Effector CD8-positive, alpha-beta T cell (primary cell): ENCODE results near the gene ANKRD28.

Experiments
- DNase-seq: peaks from one replicate; lab custom pipeline; 2025; lab: John Stamatoyannopoulos, UW

Gene ANKRD28

DNA sequence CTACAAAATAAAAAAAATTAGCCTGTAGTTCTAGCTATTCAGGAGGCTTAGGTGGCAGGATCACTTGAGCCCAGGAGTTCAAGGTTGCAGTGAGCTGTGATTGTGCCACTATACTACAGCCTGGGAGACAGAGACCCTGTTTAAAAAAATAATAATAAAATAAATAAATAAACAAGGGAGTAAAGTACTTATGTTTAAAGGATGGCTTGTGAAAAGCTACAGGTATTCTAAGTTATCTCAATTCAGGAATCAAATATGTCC is 74.2 kb downstream of the ANKRD28 start:
- DNase-seq, result no peak

GRCh38 chr3:15722877-15723623 is 74.7 kb downstream of the ANKRD28 start:
- DNase-seq, result no peak

GRCh38 chr3:15716178-15716577 is 81.6 kb downstream of the ANKRD28 start:
- no peak for DNase-seq

DNA sequence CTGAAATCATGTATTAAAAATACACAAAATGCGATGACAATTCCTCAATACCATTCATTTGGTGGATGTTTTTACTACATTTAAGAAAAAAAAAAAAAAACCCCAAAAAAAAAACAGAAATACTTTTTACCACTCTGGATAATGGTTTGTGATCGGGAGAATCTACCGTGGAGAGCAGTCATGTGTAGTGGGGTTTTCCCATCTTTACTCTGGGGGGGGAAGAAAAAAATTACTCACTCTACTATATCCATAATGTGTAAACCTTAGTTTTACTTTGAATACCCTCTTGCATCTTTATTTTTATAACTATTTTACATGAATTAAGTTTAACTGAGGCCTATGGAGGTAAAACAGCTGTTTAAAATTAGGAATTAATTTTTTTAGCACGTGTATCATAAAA is 83.3 kb downstream of the ANKRD28 start:
- DNase-seq, result no peak

DNA sequence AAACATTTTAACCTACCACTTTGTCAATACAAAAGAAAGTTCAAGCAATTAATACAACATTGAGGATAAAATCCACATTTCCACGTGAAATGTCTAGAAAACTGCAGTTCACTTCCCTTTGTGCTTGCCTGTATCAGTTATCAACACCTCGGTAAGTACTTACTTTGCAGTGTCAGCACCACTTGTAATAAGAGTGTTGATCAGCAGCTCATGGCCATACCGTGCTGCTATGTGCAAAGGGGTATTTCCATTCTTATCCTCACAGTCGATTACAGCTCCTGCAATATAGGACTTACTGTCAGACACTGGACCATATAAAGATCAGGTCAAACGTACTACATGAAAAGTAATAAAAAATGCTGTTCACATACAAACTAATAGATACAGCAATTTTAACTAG is 84.4 kb downstream of the ANKRD28 start:
- DNase-seq, result no peak

GRCh38 chr3:15711281-15711680 is 86.5 kb downstream of the ANKRD28 start:
- DNase-seq, result no peak

DNA sequence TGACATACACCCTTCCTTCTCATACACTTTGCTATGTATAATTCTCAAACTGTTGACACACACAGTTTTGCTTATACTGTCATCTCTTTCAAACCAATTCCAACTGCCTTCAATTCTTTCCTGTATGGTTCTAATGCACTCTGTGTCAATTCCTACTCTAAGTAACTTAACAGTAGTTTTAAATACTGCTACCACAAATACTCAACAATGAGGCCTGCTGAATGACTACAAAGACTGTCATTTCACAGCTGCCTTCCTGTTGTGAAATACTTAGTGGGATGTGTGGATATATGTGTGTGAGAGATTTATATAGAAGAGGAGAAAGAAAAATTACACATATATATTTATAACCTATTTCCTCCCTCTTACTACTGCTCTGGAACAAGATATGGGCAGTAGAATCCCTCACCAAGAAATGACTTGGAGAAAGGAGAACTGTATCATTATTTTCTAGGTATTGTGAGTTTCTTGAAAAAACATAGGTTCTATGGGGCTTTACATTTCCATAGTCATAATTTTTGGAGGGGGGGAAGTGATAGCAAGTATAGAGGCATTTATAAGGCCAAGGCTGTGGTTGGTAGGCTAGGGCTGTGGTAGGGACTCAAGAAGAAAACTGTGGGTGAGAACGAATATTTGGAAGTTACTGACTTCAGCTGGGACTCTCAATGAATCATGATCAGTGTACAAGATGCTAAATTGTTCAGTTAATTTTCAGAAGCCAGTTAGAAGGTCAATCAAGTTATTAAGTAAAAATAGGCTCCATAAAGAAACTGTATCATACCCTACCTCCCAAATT is 88.7 kb downstream of the ANKRD28 start:
- no peak for DNase-seq

DNA sequence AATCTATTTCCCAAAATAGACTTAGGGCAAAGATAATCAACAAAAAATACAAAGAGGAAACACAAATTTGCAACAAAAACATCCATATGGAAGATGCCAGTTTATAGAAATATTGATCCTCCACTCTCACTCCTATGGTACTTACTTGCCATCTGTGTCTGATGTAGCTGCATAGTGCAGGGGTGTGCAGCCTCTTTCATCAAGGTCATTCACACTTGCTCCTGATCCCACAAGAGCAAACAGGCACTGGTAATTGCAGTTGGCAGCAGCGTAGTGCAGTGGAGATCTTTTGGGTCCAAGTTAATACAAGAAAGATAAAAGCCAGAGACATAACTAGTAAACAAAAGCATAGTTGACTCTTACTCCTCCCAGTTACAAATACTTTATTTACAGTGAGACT is 90.0 kb downstream of the ANKRD28 start:
- DNase-seq, result no peak

DNA sequence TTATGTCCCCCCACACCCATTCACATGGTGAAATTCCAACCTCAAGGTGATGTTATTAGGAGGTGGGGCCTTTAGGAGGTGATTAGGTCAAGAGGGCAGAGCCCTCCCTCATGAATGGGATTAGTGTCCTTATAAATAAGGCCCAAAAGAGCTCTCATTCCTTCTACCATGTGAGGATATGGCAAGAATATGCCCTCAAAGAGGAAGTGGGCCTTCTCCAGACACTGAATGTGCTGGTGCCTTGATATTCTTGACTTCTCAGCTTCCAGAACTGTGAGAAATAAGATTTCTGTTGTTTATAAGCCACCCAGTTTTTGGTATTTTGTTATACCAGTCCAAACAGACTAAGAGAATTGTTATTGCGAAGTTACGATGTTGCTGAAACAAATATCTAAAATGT is 94.4 kb downstream of the ANKRD28 start:
- no peak for DNase-seq

GRCh38 chr3:15694628-15695027 is 103.2 kb downstream of the ANKRD28 start:
- no peak for DNase-seq

DNA sequence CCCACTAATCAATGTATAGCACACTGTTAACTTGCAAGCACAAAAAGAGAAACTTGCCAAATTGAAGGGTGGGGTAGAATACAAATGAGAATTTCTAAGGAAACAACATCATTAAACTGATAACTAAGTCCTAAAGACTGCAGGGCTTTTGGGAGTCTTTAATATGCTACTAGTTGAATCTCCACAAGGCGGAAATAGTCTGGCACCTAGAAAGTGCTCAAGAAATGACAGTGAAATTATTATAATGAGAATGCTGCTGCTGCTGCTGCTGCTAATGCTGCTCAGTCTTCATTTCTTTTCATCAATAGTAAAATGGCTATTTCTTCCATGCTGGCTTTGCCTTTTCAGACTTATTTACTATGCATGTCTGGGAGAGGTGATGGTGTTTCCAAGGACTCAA is 104.4 kb downstream of the ANKRD28 start:
- no peak for DNase-seq

DNA sequence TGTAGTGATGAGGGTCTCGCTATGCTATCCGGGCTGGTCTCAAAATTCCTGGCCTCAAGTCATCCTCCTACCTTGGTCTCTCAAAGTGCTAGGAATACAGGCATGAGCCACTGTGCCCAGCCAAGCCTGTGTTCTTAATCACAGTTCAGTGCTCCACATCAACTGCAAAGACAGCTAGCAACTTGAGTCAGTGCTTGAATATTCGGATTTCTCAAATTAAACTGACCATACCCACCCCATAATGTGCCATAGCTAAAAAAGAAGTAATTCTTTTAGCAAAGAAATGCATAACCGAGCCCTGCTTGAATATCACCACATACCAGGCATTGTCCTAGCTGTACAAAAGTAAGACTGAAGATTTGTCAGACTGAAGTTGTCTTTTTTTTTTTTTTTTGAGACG is 107.0 kb downstream of the ANKRD28 start:
- DNase-seq, result no peak

DNA sequence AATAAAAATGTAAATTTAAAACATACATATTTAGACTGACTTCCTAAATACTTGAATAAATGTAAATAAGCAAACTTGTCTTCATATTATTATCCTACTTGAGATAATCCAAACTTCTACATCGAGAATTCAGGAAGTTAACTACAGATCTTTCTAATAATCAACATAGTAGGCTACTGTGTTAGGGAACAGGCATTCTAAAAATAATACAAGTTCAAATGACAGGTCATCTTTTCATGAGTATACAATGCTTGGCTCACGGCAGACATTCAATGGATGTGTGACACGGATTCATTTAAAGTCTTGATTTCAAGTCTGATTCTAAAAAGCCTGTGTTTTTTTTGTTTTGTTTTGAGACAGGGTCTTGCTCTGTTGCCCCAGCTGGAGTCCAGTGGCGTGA is 107.5 kb downstream of the ANKRD28 start:
- no peak for DNase-seq

- DNase-seq, result no peak
These were observed 111.9 kb downstream of the ANKRD28 start for GRCh38 chr3:15685927-15686326.

- no peak for DNase-seq
These were observed 114.5 kb downstream of the ANKRD28 start for GRCh38 chr3:15683253-15683652.

DNA sequence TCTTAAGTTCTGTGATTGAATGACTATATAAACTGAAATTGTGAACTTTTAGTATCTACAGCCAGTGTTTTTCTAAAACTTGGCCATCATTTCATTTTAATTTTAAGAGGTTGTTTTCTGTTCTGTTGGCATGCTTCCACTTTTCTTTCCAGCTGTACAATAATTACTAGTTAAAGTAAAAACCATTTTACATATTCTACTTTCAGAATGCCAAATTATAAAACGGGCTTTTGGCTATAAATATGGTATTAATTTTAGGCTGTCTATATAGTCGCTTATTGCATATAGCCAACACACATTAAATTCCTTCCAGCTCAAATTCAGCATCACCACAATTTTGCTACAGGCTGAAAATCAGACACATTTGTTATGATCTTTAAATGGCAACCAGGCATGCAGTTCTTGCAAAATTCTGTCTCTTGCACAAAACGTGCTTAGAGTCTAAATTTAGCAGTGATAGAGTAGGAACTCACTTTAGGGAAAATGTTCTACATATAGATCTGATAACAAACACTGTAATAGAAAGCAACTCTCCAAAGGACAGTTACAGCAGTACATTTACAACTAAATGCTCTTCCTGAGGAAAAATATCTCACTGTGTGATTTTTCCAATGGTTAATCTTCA is 115.1 kb downstream of the ANKRD28 start:
- no peak for DNase-seq

DNA sequence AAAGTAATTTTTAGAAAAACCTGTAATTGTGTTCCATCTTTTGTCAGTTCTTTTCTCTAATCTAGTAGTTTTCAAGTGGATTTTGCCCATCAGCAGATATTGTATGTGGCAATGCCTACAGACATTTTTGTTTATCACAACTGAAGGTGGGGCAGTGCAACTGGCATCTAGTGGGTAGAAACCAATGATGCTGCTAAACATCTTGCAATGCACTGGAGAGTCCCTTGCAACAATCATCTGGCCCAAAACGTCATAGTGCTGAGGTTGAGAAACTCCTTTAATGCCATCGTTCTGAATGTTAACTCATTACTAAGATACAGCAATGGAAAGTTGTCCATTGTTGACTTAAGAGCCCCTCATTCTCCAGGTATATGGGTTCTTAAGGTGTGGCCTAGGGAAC is 116.1 kb downstream of the ANKRD28 start:
- no peak for DNase-seq

DNA sequence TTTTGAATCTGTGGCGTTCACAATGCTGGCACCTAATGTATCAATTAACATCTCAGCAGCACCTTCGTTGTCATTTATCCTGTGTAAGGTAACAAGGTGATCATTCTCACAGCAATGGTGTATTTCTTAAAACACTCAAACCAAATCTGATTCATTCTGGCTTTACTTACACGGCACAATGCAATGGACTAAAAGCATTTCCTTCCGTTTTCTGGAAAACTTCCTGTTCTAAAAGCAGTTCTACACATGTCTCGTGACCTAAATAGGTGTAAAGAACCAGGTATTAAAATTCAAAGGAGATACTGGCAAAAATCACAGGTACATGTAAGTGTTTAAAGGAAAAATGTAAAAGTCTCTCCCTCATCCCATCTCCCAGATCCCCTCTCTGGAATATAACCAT is 118.5 kb downstream of the ANKRD28 start:
- no peak for DNase-seq

GRCh38 chr3:15676259-15676658 is 121.5 kb downstream of the ANKRD28 start:
- no peak for DNase-seq

DNA sequence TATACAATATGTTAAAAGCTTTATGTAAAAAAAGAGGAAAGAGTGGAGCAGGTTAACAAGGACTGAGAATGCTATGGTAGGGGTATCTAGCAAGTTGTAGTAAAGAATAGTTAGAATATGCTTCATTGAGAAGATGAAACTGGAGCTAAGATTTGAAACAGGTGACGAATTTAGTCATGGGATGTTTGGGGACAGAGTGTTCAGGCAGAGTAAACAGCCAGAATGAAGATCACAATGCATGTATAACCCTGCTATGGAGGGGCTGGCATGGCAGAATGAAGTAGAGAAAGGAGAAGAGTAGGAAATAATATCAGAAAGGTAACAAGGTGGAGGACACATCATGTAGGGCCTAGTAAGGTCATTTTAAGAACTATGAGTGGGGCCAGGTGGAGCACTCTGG is 124.2 kb downstream of the ANKRD28 start:
- no peak for DNase-seq

- no peak for DNase-seq
These were observed 130.3 kb downstream of the ANKRD28 start for GRCh38 chr3:15667484-15667883.

DNA sequence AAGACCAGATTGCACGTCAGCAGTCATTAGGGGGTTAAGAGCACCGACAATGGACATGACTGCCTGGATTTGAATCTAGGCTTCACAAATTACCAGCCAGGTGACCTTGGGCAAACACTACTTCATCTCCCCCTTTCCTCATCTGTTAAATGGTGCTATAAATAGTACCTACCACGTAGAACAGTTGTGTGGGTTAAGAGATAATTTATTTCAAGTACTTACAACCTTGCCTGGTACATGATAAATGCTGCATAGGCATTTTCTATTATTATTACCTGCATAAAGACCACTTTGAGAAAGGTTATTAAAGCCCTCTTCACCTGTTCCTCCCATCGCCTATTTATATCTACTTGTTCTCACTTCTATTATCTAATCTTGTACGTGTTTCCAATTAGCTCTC is 131.5 kb downstream of the ANKRD28 start:
- no peak for DNase-seq

- DNase-seq, result no peak
These were observed 132.1 kb downstream of the ANKRD28 start for GRCh38 chr3:15665510-15666150.
